Breast epithelium (tissue), 4 donors: ENCODE measurements around the gene RIPK3. TPM values are rescaled to one million over a fixed set of nuclear protein-coding genes. Genes with fewer than 3 reads are reported as not detected.
A peak's percentile ranks its signal among the peaks of the same experiment; 100 is the strongest.
"Not testable (repeated sequence)": the region's sequence is repeated elsewhere in the genome, so short reads cannot be mapped to it uniquely, and the experiment has no call there.

ENCODE experiments used
- DNase-seq, 2 donors: peaks; one replicate each; pipeline ENCODE4 v3.0.0-alpha.2; 2019; ENCODE audit warnings: low spot score in 2 of 2
- H3K27ac ChIP-seq, 2 donors: fragments of 200-600 bp; sonication (generic) in 1 of 2; one replicate each; pipeline ENCODE4 v1.5.1; 2016 to 2019; ENCODE audit warnings: mild to moderate bottlenecking in 1 of 2
- H3K27me3 ChIP-seq, 2 donors: fragments of 200-600 bp; sonication (generic) in 1 of 2; one replicate each; pipeline versions ENCODE4 v1.5.1 to v1.6.0; 2017 to 2019; ENCODE audit warnings: control low read depth in 1 of 2, mild to moderate bottlenecking in 1 of 2
- H3K36me3 ChIP-seq: fragments of 200-600 bp; one replicate; pipeline ENCODE4 v1.5.1; 2019
- H3K4me1 ChIP-seq, 2 donors: fragments of 200-600 bp; sonication (generic); one replicate each; pipeline ENCODE4 v1.5.1; 2016 to 2019; ENCODE audit warnings: control low read depth in 1 of 2
- H3K4me3 ChIP-seq, 3 donors: fragments of 200-600 bp; sonication (generic); 1 replicate in 2 of 3; 2 replicates in 1 of 3; pipeline ENCODE4 v1.5.1; 2016 to 2019; ENCODE audit warnings: mild to moderate bottlenecking in 3 of 3, moderate library complexity in 2 of 3
- H3K9me3 ChIP-seq, 2 donors: fragments of 200-600 bp; sonication (generic) in 1 of 2; one replicate each; pipeline ENCODE4 v1.5.1; 2016 to 2019; ENCODE audit warnings: control low read depth in 1 of 2
- CTCF ChIP-seq, 3 donors: fragments of 450-650 bp; IDR thresholded peaks; one replicate each; pipeline ENCODE4 v1.5.1; 2016 to 2017; ENCODE audit warnings: antibody characterized with exemption in 3 of 3, mild to moderate bottlenecking in 3 of 3, moderate library complexity in 3 of 3
- POLR2A ChIP-seq: fragments of 450-650 bp; IDR thresholded peaks from one replicate; pipeline ENCODE4 v1.6.1; 2016; ENCODE audit warnings: antibody characterized with exemption, mild to moderate bottlenecking, moderate library complexity
- POLR2AphosphoS5 ChIP-seq, 3 donors: sonication (generic); formaldehyde crosslinking; IDR thresholded peaks; one replicate each; pipeline ENCODE4 v1.6.1; 2017; ENCODE audit warnings: antibody characterized with exemption in 3 of 3
- intact Hi-C: fragments of 100-400 bp; cut with DNase I; formaldehyde crosslinking; loops from one replicate; pipeline ENCODE4 v1.15.1; 2023; ENCODE audit warnings: low total_unique reads
- total RNA-seq, 3 donors: library from RNA; depleted of rRNA; stranded (reverse); fragments of >200 nt; gene quantifications; one replicate each; pipeline ENCODE4 v1.1.0, GENCODE V29; 2016

The RIPK3 gene
- total RNA-seq, 3 donors from 2014 or later: 10.7 to 13.4 (median 12.0) TPM

GRCh38 chr14:24372701-24373416 is 33.1 kb upstream of the RIPK3 start:
- intact Hi-C loops: no loop called here
- H3K4me3 ChIP-seq: peak overlapping the region in 1 of 3 donors; percentile 13
- no peaks in the 10 kb centered on the region for H3K9me3 ChIP-seq
- DNase-seq: no peak
- H3K27me3 ChIP-seq: no peaks in the 10 kb centered on the region
- peak overlapping the region in 1 of 2 donors; percentile 61 for H3K27ac ChIP-seq
- peak in 1 of 3 donors; percentile 16 for TF ChIP-seq POLR2AphosphoS5 (IDR thresholded peaks at IDR 0.05)
- no peak for TF ChIP-seq CTCF (IDR thresholded peaks at IDR 0.05)
- no peaks in the 10 kb centered on the region for H3K36me3 ChIP-seq
- no peaks in the 10 kb centered on the region for H3K4me1 ChIP-seq

GRCh38 chr14:24371605-24372004 is 31.8 kb upstream of the RIPK3 start:
- H3K4me1 ChIP-seq, H3K9me3 ChIP-seq, H3K27ac ChIP-seq, H3K27me3 ChIP-seq, H3K4me3 ChIP-seq, intact Hi-C loops, DNase-seq, H3K36me3 ChIP-seq: not testable (repeated sequence)

- Histone ChIP-seq H3K4me3 (peak overlapping the region in 1 of 3 donors; percentile 67), H3K4me1 (peaks cover 0 to 4% of the 10 kb centered on the region in 2 donors), H3K36me3 (no peaks in the 10 kb centered on the region), H3K9me3 (no peaks in the 10 kb centered on the region), H3K27me3 (no peaks in the 10 kb centered on the region), H3K27ac (peak overlapping the region; percentile 93 to 98)
- intact Hi-C loops: no loop called here
- DNase-seq: no peak
- no peak for TF ChIP-seq POLR2AphosphoS5 (IDR thresholded peaks at IDR 0.05)
- no peak for TF ChIP-seq CTCF (IDR thresholded peaks at IDR 0.05)
- TF ChIP-seq POLR2A: no peak
These were observed 31.0 kb upstream of the RIPK3 start for GRCh38 chr14:24370748-24371147.

- Histone ChIP-seq H3K27ac (peak overlapping the region; percentile 93 to 98), H3K27me3 (no peaks in the 10 kb centered on the region), H3K9me3 (no peaks in the 10 kb centered on the region), H3K4me3 (peak overlapping the region in 2 of 3 donors; percentile 67 to 84), H3K4me1 (peaks cover 4 to 5% of the 10 kb centered on the region in 2 donors), H3K36me3 (no peaks in the 10 kb centered on the region)
- no peak for DNase-seq
- no peak for TF ChIP-seq POLR2A
- TF ChIP-seq POLR2AphosphoS5 (IDR thresholded peaks at IDR 0.05): no peak
- no peak for TF ChIP-seq CTCF (IDR thresholded peaks at IDR 0.05)
- intact Hi-C loops: loop anchor here (2.0 to 5.0 kb wide), 2 partner anchors 38 to 61 kb away; no protein-coding TSS in a partner anchor
These were observed 30.3 kb upstream of the RIPK3 start for GRCh38 chr14:24369907-24370687.

GRCh38 chr14:24369463-24369862 is 29.7 kb upstream of the RIPK3 start:
- Histone ChIP-seq H3K4me1 (peaks cover 4 to 5% of the 10 kb centered on the region in 2 donors), H3K4me3 (peak overlapping the region in 2 of 3 donors; percentile 67 to 84)
- intact Hi-C loops: loop anchor here (2.0 to 5.0 kb wide), 2 partner anchors 37 to 61 kb away; no protein-coding TSS in a partner anchor

More at GRCh38 chr14:24369463-24369862, 29.7 kb upstream of the RIPK3 start:
- no peak for TF ChIP-seq CTCF (IDR thresholded peaks at IDR 0.05)
- Histone ChIP-seq H3K27ac (peak overlapping the region; percentile 93 to 98), H3K9me3 (no peaks in the 10 kb centered on the region), H3K27me3 (no peaks in the 10 kb centered on the region), H3K36me3 (no peaks in the 10 kb centered on the region)
- DNase-seq: no peak
